Frontal cortex (tissue), 4 donors: ENCODE data around the gene SUN2. TPM values are rescaled to one million over a fixed set of nuclear protein-coding genes. Genes with fewer than 3 reads are reported as not detected.

Source experiments
- DNase-seq, 2 donors: peaks; one replicate each; pipeline ENCODE4 v3.0.0; 2012; ENCODE audit warnings: low spot score in 2 of 2
- FAIRE-seq: peaks from 2 replicates; lab custom pipeline; 2012; peaks lifted over from hg19 to GRCh38; lab: Jason Lieb, UNC
- total RNA-seq: library from RNA; depleted of rRNA; stranded (reverse); fragments of >200 nt; gene quantifications from one replicate; pipeline ENCODE4 v1.2.3, GENCODE V29; 2014
- donor health status: control.
- donor health status: control.
- donor health status: control.

SUN2 gene
- total RNA-seq, 1 donor from 2014 or later = 78.7 TPM

DNA sequence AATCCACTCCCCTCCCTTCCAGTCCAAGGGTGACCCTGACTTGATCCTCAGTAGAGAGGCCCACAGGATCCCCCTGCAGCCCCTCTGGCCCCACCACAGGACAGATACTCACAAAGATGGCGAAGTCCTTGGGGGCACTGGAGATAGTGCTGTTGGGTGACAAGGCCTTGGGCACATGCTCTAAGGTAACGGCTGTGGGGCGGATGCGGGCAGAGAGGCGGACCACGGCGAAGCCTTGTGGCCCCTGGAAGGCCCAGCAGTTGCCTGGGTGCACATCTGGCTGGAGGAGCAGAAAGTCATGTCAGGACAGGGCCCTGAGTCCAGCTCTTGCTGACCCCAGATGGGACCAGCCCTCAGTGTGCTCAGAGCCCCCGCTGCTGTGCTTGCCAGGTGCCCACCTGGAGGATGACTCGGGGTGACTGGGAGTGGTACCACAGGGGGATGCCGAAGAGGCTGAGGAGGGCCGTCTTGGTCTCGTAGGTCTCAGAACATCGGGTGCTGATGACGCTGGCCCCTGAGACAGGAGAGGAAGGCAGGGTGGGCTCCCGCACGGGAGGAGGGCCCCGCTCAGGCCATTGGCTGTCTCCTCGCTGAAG lies 17.2 kb downstream of the SUN2 start:
- FAIRE-seq (no peak), DNase-seq (no peak)

GRCh38 chr22:38737302-38738060 lies 18.3 kb downstream of the SUN2 start:
- no peak for FAIRE-seq
- no peak for DNase-seq

DNA sequence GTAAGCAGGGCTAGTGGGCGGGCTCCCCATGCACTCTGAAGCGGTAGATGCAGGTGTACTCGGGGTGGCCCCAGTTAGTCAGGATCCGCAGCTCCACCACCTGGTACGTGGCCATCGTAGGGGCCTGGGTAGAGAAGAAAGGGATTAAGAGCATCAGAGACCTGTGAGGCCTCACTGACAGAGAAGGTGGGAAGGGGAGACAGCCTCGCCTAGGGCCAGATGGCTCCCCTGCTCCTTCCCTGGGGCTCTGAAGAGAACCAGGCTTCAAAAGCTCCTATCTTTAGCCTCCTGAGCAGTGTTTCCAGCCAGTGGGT lies 19.6 kb downstream of the SUN2 start:
- FAIRE-seq (no peak), DNase-seq (no peak)

DNA sequence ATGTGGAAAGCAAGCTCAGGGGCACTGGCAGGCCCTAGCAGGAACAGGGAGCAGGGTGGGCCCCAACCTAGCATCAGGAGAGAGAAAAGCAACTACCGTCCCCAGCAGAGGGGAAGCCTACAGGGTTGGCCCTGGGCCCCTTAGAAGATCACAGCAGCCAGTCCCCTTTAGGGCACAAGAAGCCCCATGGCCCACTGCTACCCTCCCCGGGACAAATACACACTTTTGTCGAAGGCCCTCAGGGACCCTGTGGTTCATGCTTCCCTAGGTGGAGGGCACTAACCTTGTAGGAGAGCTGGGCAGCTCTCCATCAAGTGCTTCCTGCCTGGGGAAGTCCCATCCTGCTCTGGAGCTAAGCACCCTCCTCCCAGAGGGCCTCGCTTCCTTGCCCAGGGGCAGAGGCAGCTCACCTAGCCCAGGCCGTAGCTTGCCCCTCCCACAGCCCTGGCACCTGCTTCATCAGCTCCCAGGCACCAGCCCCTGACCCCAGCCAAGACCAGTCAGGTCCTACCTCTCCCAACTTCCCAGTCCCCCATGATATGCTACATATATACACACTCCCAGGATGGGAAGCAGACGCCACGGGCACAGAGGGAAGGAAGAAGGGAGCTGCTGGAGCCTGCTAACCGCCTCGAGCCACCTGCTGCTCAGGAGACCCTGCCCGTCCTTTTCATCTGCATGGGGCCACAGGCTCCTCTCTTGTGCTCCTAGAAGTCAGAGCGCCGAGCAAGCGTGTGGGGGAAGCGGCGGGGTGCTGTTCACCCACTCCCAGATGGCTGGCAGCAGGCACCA lies 20.1 kb downstream of the SUN2 start:
- DNase-seq = no peak
- FAIRE-seq = no peak

- no peak for FAIRE-seq
Measured at GRCh38 chr22:38735126-38735464, 20.7 kb downstream of the SUN2 start.

DNA sequence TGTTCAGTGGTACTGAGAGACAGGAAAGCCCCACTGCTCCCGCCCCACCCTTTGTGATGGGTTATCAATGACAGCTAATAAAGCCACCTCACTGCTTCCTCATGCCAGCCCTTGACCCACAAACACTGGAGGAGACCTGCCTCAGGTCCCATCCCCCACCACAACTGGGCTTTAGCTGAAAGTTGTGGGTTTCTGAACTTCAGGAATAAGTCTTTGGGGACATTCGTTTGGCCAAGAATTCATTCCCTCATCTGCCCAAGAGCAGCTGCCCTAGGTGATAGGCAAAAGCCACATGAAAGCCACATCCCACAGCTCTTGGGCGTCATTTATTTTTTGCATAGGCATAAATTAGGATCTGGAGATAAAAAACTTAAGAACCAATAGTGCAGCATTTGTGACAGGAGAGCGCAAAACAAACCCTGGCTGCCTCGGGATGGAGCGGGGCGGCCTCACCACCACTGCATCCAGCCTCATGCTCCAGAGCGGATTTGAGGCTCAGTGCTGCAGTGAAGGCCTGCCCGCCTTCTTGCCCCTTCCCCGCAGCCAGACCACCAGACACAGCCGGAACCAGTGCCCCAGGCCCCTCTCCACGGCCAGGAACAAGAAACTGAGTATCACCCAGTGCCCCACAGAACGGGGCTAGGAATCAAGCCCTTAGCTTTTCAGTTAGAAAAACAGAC lies 21.2 kb downstream of the SUN2 start:
- FAIRE-seq = no peak
- DNase-seq = no peak

More at GRCh38 chr22:38735126-38735464, 20.7 kb downstream of the SUN2 start:
- DNase-seq = no peak

DNA sequence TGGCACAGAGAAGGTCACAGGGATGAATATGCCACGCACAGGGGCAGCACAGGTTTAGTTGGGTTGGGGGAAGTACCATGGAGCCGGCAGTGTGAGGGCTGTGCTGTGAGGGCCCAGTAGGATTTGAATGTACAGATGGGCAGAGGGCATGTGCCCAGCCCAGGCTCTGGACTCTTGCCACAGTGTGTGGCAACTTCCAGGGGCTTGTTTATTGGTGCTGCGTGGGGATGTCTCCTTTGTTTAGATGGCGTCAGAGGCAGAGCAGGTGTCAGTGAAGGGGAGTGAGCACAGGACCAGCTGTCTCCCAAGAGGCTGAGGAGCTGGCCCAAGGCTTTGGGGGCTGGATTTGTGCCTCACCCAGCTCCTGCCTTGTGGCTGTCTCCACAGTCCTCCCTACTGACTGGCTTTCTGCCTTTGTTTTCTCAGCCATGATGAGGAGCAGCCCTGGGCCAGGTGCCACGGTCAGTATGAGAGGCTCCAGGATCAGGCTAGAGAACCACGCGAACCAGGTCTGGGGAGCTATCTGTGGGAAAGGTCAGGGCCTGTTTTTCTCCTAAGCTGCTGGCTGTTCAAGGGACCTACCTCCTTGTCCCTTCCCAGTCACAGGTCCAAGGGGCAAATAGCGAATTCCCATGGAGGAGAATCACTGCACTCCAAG lies 21.9 kb downstream of the SUN2 start:
- FAIRE-seq (peak; percentile 49), DNase-seq (peak; percentile 73 to 79)

- DNase-seq (no peak), FAIRE-seq (no peak)
Measured at GRCh38 chr22:38733329-38733723, 22.5 kb downstream of the SUN2 start.

DNA sequence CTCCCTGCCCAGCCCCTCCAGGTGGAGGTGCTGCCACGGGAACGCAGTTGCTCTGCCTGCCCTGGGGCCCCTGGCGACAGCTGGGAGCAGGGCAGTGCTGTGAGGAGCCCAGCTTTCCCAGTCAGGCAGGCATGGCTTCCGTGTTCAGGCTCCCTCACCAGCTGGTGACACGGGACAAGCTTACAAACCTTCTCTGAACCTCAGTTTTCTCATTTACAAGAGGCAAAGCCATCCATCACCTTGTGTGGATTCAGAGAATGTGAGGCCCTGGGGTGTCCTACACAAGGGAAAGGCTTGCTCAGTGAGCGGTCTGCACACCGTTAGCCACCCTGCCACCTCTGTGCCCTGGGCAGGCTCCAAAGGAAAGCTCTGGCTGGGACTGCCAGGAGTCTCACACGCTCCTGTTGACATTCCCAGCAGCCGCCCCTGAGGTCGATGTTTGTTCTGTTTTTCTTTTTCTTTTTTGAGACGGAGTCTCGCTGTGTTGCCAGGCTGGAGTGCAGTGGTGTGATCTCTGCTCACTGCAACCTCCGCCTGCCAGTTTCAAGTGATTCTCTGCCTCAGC lies 23.5 kb downstream of the SUN2 start:
- FAIRE-seq (no peak), DNase-seq (no peak)

DNA sequence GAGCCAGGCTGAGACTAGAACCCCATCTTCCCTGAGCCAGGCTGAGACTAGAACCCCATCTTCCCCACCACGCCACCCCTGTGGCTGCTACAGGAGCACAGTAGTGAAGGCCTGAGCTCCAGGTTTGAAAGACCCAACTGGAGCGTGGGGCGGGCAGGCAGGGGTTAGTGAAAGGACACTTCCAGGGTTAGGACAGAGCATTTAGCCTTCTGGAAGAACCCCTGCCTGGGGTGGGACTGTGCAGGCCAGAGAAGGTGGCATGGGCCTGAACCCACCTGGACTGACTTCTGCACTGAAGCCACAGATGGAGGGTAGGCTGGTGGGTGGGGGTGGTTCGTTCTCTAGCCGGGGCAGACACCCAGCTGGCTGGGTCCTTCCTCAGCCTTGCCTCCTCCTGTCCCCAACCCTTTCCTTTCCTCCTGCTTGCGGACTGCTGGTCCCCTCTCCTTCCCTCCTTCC lies 24.1 kb downstream of the SUN2 start:
- no peak for FAIRE-seq

DNA sequence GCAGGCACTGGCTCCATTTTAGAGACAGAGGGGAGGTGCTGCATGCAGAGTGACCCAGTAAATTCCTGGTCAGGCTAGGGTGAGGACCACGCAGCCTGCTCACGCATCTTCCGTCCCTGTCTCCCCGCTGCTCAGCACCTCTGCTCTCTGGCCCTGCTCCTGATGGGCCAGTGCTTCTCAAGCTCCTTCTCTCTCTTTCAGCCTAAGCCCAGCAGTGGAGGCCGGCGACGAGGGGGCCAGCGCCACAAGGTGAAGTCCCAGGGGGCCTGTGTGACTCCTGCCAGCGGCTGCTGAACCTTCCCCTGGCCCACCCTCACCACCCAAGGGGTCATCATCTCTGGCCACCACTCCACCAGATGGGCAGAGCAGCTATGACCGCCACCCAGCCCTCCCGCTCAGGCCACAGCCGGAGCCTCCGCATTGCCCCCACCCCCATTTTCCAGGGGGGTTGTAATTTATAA lies 25.4 kb downstream of the SUN2 start:
- no peak for FAIRE-seq
- no peak for DNase-seq

More for the DNA sequence above, 24.1 kb downstream of the SUN2 start:
- DNase-seq = no peak

DNA sequence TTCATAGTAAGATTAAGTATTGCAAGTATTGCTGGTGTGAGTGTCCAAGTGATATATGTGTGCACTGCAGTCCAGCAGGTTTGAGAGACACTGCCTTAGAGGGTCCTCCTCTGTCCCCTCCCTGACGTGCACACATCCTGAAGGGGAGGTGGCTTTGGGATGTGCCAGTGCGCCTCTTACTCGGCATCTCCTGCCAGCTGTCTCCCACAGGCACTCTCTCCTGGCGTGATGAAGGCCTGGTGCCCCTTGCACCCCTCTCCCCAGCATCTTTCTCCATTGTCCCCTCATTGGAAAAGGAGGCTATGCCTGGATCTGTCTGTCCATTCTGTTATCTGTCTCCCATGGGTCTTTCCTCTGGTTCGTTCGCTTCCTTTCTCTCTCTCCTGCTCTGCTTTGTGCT lies 25.9 kb downstream of the SUN2 start:
- FAIRE-seq = no peak
- no peak for DNase-seq

GRCh38 chr22:38728871-38729796 lies 26.7 kb downstream of the SUN2 start:
- no peak for DNase-seq
- no peak for FAIRE-seq

- DNase-seq = no peak
Measured at GRCh38 chr22:38727530-38728451, 28.0 kb downstream of the SUN2 start.

DNA sequence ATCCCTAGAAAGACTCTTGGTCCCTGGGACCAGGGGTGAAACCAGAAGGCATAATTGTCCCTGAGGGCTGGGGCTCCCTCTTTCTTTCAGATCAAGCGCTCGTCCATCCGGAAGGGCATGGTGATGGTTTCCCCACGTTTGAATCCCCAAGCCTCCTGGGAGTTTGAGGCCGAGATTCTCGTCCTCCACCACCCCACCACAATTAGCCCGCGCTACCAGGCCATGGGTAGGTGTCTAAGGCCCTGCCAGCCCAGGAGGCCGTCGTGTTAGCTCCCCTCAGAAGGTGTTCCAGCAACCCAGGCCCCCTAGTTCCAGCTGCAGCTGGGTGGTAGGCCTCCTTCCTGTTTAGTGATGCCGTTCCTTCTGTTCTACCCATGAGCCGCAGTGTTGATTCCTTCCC lies 28.7 kb downstream of the SUN2 start:
- no peak for FAIRE-seq
- no peak for DNase-seq

More at GRCh38 chr22:38727530-38728451, 28.0 kb downstream of the SUN2 start:
- no peak for FAIRE-seq

DNA sequence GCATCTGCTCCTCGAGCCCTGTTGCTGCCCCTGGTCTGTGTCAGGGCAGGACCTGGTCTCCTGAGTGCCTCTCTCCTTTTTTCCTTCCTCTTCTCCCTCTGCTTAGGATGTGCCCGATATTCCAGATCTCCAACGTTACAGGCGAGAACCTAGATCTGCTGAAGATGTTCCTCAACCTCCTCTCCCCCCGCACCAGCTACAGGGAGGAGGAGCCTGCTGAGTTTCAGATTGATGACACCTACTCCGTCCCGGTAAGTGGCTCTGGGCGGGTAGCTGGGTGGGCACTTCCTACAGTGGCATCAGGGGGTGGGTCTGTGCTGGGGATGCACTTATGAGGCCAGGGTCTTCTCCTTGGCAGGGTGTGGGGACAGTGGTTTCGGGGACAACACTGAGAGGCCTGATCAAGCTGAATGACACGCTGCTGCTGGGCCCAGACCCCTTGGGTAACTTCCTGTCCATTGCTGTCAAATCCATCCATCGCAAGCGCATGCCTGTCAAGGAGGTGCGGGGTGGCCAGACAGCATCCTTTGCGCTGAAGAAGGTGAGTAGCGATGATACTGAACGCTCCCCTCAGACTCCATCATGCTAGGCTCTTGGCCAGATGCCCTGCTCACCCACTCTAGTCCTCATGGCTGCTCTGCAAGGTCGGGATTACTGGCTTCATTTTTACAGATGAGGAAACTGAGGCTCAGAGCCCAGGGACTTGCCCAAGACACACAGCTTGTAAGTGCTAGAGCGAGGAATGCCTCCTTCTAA lies 29.7 kb downstream of the SUN2 start:
- DNase-seq (no peak), FAIRE-seq (no peak)
